Stimulated activated CD8-positive, alpha-beta memory T cell treated with anti-CD3 and anti-CD28 coated beads, Interleukin-15, amount 100 ng/mL, for 48 hours (primary cell): ENCODE results near the gene IL17D.

ENCODE experiments used
- DNase-seq, 2 donors: peaks; one replicate each; pipeline ENCODE4 v3.0.0-alpha.2; 2020; ENCODE audit warnings: low read depth in 2 of 2

Gene IL17D

DNA sequence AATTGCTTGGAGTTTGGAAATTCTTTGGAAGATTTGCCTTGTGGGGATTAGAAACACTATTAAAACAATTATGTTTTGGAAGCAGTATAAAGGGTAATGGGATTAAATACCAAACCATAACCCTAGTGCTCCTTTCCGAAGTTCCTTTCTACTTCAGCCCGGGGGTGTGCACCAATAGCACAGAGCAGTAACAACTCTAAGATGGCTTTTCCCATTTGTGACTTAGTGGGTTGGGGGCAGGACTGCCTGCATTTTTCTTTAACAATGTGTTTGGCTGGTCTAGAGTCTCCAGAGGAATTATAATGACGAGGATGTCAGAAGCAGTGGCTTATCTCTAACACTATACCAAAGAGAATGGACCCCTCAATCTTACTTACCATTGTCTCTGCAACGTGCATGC lies 11.9 kb upstream of the IL17D start:
- DNase-seq: no peak

DNA sequence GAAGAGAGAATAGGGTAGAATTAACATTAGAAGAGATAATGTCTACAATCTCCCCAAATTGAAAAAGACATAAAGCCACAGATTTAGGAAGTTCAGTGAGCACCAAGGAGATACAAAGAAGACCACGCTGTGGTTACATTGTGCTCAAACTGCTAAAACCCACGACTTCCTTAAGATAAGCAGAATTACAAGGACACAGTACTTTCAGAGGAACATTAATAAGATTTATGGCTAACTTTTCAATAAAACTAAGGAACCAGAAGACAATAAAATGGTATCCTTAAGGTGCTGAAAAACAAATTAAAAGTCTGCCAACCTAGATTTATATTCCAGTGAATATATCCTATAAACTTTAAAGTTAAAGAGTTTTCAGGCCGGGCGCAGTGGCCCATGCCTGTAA lies 7.4 kb upstream of the IL17D start:
- no peak for DNase-seq

DNA sequence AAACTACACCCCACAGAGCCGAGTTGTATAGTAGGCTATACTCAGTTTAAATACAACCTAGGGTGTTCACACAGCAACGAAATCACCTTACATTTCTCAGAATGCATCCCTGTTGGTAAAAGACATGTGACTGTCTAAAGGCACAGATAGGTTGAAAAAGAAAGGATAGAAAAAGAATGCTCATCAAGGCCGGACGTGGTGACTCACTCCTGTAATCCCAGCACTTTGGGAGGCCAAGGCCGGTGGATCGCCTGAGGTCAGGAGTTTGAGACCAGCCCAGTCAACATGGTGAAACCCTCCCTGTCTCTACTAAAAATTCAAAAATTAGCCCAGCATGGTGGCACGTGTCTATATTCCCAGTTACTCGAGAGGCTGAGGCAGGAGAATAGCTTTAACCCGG lies 3.8 kb upstream of the IL17D start:
- DNase-seq: no peak

DNA sequence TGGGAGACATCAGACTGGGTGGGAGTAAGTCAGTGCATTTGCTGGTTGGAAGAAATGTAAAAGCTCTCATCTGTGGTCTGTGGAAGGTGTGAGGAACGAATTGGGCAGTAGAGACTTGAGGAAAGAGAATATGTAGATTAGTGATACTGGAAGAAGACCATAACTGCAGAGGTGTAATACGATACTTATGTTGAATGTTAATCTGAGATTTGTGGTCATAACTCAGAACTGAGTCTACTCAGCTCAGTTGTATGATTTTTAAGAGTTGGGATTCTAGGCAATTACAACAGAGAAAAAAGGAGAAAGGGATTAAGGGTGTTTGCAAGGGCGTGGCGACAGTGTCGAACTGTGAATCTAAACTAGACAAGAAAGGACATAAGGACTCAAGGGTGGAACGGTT lies 3.2 kb upstream of the IL17D start:
- DNase-seq: no peak

DNA sequence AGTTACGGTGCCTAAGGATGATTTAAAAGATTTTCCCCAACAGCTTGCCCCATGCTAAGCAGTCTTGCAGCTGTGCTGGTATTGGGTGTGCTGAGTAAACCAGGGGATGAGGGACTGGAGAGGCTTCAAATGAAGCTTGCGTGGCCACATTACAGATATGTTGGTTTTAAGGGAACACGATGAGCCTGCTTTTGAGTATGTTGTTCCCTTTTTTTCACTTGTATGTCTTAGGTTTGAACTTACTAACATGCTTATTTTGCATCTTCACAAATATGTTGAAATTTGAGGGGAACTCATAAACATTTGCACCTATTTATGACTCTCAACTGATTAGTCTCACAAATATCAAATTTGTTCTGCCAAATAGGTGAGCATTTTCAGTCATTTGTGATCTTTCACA lies 2.0 kb upstream of the IL17D start:
- DNase-seq: no peak

DNA sequence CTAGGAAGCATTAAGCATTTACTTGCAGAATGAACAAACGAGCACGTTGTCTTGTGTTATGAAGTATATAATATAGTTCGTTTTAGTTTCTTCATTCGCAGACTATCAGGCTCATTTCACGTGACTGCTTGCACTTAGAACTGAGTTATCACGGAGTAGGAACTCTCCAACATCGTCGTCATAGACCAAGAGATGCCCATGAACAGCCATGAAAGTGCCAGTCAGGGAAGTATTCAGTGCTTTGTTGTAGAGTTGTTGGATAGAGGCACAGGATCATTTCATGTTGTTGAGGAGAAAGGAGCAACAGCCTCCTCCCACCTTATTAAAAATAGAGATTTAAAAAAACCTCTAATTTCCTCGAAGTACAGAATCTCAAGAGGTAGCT lies 977 bp upstream of the IL17D start:
- DNase-seq: no peak

DNA sequence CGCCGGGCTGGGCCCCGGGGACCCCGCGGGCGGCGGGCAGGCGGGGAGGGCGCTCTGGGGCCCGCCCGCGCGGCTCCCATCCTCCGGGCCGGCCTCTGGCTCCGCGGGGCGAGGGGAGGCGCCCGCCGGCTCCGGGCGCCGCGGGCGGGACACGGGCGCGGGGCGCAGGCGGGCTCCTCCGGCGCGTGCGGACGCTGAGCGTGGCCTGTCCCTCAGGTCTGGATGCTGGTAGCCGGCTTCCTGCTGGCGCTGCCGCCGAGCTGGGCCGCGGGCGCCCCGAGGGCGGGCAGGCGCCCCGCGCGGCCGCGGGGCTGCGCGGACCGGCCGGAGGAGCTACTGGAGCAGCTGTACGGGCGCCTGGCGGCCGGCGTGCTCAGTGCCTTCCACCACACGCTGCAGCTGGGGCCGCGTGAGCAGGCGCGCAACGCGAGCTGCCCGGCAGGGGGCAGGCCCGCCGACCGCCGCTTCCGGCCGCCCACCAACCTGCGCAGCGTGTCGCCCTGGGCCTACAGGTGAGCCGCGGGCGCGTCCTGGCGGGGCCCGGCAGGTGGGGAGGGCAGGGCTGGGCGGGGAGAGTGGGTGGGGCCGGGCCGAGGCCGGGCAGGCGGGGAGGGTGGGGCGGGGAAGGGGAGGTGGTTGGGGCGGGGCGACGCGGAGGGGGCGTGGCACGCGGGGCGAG lies 420 bp downstream of the IL17D start:
- peak; percentile 57 to 69 for DNase-seq

DNA sequence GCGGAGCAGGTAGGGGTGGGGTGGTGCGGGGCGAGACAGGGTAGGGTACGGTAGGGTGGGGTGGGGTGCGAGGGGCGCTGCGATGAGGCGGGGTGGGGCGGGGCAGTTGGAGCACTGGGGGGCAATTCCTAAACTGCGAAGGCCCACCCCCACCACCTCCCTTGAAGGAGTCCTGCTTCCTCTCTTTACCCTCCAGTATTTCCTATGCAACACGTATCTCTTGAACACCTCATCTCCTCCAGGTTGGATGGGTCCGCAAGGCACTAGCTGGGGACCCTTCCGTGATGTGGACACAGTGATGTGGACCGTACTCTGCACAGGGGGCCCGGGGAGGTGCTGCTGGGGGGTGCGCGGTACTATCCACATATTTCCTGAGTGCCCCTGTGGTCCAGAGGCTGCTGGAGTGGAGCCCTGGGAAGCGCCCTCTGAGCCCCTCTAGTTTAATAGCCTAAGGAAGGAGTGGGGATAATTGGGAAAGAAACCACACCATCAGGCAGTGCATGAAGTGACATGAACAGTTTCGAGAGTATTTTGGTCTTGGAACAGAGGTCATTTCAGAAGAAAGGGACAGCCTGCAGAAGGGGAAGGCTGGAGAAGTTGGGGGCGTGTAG lies 1.1 kb downstream of the IL17D start:
- DNase-seq: no peak

DNA sequence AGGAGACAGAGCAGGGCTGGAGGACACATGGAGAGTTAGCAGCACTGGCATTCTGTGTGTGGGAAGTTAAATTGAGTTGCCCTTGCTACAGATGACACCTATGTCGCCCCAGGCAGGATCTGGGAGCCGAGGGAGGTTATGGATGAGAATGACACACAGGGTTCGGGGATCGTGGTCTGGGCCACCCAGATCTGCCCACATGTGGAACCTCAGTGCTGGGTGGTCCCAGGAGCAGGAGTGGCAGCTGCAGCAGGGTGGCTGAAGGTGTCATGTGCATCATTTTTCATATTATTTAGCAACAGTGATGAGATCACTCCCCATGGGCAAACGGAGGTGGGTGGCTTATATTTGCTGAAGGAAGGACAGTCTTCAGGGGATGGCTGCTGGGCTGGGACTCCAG lies 3.2 kb downstream of the IL17D start:
- DNase-seq: no peak

DNA sequence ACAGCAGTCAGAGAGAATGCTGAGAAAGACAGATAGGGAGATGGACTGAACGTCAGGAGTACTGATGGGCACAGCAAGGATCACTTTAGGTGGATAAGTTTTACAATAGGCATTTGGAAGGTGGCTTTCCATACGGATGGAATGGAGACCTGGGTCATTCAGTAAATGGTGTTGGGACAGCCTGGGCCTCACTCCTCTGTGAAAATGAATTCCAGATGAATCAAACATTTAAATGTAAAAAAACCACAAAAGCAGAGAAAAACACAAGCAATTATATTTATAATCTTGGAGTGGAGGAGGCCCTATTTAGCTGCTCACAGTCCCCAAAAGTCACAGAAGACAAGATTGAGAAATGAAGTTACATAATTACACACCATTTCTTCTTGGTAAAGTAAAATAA lies 4.7 kb downstream of the IL17D start:
- no peak for DNase-seq

DNA sequence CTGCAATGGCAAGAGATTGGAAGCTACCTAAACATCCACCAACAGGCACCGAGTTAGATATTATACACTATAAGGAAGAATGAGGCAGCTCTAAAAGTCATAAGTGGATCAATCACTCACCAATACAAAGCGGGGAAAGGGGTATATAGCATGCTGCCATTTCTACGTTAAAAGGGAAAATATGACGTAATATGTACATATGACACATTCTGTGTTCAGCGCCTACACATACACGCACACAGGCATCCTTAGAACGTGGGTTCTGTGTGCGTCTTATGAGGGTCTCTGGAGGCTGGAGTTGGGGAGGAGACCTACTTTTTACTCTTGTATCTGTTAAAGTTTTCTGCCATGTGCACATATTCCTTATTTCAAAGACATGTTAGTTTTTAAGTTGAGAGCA lies 5.9 kb downstream of the IL17D start:
- DNase-seq: no peak

DNA sequence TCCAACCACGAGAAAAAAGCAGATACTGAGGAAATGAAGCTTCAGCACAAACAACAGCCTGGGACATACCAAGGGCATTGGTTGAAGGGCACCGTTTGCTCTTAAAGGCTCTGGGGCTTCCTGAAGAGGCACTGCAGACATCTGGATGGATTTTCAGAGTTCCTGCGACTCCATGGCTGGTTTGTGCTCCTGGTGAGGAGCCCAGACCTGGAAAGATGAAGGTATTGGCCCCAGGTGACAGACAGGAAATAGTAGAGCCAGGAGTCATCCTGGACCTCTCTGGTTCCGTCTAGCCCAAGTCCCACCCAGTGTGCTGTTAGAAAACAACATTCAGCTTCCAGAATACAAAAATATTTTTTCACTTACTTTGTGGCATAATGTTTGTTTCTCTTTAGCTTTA lies 6.3 kb downstream of the IL17D start:
- no peak for DNase-seq

DNA sequence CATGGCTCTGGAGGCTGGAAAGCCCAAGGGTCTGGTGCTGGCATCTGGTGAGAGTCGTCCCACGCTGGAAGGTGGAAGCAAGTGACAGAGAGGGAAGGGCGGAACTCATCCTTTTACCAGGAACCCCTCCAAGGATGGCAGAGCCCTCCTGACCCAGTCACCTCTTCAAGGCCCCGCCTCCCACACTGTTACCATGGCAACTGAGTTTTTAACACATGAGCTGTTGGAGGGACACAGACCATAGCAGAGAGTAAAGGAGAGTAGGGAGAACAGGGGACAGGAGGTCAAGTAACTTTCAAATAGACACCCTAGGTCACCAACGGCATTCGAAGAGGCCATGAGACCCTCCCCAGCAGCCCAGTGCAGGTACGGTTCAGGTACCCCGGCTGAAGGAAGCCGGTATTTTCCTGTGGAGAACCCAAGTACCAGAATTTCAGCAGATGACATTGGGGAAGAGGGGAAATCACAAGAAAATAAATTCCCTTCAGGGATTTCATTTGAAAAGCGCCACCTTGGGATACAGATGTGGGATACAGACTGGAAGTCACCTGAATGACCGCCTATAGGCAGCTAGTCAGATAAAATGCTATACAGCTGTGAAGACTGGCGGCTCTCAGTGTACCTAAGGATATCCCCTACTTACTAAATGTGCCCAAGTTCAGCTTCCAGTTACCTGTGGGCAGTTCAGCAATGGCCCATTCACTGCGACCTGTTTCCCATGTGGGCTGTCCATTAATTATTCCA lies 8.0 kb downstream of the IL17D start:
- no peak for DNase-seq

DNA sequence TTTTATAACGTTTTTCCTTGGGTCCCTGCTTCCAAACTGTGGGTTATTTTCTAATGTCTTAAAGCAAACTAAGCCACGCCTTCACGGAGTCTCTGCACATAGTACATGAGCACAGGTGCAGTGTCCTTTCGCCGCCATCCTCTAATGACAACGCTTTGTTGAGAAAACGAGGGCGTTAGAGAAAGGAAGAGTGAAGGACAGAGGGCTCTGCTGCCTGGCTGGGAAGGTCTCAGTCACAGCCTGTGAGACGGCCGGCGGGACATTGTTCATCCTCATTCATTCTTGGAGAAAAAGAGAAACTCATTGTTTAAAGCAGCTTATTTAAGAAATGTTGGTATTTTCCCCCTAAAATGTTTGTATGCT lies 9.5 kb downstream of the IL17D start:
- DNase-seq: no peak

DNA sequence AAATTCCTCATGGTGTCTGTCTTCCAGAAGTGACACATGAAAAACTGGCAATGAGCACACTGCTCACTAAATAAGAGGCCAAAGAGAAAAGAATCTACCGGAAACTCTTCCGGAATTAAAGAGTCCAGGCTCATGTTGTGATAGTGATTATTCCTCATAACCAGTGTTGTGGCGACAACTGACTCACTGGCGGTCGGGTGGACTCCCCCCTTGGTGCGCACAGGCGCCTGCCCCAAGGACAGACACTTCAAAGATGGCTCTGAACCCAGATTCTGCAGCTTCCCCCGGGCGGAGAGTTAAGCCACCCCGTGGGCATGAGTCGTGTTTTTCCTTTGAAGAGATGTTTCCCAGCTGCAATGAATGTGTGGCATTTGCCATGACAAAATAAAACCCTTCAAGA lies 10.3 kb downstream of the IL17D start:
- no peak for DNase-seq

DNA sequence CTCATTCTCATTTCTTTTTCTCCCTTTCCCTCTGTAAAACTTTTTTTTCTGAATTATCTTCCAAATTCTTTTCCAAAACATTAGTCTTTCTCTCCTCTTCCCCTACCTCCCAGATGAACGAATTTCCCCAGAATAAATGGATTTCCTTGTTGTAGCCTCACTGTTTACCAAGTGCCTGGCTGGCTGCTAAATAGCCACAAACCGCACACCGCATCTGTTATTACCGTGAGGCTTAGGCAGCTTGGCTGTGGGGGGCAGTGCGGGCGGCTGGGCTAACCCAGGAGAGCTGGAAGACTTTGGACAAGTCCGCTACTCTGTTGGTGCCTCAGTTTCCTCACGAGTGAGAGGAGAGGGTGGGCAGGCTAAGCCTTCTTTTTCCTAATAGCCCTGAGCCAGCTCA lies 10.7 kb downstream of the IL17D start:
- no peak for DNase-seq

DNA sequence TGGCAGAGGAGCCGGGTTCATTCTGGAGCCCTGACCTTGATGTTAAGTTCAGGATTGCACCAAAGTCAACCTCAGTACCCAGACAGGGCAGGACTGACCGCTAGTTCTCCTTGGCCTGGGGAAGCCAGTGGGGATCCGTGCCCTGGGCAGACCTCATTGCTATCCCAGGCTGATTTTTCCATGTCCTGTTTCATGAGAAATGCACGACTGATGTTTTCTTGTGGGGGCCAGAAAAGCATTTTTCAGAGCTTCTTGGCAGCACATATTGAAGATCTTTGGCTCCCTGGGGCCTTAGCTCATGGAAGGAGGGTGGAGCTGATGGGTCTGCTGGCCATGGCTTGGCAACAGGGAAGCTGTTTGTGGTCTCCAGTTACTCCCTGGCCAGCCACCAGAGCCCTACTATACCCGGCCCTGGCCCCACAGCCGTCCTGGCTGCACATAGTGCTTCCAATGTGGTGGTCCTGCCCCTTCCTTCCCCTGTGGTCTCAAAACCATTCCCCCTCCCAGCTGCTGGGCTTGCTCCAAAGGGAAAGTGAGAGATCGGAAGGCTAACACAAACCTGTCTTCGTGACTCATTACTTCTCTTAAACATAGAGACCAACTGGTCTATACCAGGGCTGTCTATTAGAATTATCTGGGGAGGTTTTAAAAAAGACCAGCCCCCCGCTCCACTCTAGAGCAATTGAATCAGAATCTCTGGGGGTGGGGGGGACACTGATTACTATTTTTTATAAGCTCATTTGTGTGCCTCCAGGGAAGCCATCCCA lies 11.2 kb downstream of the IL17D start:
- DNase-seq: no peak

DNA sequence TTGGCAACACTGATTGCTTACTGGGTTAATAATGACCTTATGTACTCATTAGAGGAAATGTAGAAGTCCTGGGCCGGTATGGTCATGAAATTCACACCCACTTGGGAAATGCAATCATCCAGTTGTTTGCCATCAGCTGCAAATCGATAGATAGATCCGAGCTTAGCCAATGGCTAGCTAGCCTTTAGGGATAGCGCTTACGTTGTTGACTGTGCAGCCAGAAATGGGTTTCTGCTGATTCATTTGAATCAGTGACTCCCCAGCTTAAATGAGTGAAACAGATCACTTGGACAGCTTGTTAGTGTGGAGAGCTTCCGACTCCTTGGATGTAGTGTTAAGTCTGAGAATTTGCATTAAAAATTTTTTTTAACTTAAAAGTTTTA lies 11.8 kb downstream of the IL17D start:
- DNase-seq: no peak

DNA sequence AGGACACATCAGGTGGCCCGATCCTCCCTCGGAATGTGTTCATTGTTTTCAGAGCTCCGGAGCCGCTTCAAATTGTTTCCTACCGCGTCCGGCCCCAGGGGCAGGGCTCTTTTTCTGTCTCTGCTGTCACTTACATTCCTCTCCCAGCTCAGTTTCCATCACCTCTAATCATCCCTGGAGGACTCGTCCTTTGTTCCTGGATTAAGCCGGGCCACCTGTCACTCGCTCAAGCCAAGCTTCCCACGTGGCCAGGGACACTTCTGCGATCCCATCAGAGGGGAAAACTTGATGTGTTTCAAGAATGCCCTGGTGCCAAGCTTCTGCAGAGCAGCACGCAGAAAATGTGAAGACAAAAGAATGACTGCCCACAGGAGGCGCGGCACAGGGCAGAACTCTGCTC lies 13.5 kb downstream of the IL17D start:
- no peak for DNase-seq

DNA sequence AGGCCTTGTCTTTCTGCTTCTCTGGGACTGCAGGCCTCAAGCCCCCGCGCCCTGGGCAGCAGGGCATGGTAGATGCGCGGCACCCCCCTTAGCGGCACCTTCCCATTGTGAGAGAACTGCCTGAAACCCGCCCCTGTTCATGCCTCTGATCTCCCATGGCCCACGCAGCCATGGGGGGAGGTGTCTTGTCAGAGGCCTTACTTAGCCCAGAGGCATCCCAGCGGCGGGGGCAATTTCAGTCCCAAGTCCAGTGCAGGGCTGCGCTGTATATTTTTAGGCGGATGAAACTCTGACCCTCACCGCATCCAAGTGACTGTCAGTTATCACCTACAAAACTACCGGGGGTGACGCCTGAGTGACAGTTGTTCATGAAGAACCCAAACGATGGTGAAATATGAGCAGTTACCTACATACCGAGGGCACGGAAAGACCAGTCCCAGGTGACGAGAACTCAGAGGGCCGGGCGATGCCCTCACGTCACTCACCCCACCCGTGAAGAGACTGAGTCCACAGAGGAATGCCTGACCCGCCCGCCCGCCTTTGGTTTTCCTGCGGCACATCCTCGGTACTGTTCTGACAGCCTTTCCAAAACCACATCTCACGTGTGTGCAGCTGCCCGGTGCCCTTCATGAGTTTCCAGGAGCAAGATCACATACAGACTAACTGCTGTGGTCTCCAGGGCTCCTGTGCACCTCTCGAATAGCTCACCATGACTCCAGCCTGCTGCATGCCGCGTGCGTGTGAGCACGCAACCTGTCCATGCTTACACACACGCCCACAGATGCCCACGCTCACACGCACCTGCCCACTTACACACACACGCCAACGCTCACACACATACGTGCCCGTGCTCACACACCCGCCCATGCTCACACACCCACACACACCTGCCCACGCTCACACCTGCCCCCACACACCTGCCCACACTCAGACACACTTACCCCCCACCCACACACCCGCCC lies 14.4 kb downstream of the IL17D start:
- DNase-seq: no peak

DNA sequence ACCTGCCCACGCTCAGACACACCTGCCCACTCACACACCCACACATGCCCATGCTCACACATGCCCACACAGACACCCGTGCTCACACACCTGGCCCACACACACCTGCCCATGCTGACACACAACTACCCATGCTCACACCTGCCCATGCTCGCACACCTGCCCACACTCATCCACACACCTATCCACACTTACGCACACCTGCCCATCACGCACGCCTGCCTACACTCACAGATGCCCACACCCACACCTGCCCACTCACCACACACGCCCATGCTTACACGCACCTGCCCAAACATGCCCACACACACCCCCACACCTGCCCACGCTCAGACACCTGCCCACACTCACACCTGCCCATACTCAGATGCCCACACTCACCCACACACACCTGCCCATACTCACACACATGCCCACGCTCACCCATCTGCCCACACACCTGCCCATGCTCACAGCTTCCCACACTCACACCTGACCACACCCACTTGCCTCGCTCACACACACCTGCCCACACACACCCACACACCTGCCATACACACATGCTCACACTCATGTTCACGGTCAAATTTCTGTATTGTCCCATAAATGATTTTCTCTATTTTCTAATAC lies 15.6 kb downstream of the IL17D start:
- no peak for DNase-seq
